DND-41 (cell line): ENCODE data around the gene MAP4K3.

ENCODE experiments used
- EZH2 ChIP-seq: IDR thresholded peaks from 3 replicates; pipeline ENCODE4 v1.6.1; 2012; ENCODE audit warnings: borderline replicate concordance, low read depth, mild to moderate bottlenecking, moderate library complexity, low read length, inconsistent platforms; ENCODE audit not compliant: severe bottlenecking
- TF ChIP-seq, protein P1 (sequence below): IDR thresholded peaks from 2 replicates; pipeline ENCODE4 v1.5.1; 2012; ENCODE audit warnings: borderline replicate concordance, low read length, moderate library complexity, mild to moderate bottlenecking; ENCODE audit not compliant: poor library complexity, severe bottlenecking; ENCODE audit errors: extremely low read depth

DNA sequence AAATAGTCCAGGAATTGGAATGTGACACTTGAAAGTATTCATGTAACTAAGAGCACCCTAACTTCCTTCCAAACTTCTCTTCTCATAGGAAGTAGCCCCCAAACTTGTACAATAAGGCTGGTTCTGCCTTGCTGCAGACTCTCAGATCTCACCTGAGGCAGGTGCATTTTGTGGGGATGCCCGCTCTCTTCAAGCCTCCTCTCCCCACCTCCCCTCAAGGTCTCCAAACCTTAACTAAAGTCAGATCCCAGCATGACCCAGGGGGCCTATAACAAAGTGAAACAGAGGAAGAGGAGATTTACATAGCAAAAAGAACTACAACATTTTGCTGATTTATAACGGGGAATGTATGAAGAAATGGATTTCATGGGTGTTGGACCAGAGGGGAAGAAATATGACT lies 216.9 kb downstream of the MAP4K3 start:
- TF ChIP-seq, protein P1, sequence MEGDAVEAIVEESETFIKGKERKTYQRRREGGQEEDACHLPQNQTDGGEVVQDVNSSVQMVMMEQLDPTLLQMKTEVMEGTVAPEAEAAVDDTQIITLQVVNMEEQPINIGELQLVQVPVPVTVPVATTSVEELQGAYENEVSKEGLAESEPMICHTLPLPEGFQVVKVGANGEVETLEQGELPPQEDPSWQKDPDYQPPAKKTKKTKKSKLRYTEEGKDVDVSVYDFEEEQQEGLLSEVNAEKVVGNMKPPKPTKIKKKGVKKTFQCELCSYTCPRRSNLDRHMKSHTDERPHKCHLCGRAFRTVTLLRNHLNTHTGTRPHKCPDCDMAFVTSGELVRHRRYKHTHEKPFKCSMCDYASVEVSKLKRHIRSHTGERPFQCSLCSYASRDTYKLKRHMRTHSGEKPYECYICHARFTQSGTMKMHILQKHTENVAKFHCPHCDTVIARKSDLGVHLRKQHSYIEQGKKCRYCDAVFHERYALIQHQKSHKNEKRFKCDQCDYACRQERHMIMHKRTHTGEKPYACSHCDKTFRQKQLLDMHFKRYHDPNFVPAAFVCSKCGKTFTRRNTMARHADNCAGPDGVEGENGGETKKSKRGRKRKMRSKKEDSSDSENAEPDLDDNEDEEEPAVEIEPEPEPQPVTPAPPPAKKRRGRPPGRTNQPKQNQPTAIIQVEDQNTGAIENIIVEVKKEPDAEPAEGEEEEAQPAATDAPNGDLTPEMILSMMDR: no peak
- no peak for TF ChIP-seq EZH2
